Neural progenitor cell (in vitro differentiated cells): ENCODE data around the gene ADD3. TPM values are rescaled to one million over a fixed set of nuclear protein-coding genes. Genes with fewer than 3 reads are reported as not detected.
A peak's percentile ranks its signal among the peaks of the same experiment; 100 is the strongest.

Experiments
- DNase-seq: peaks from one replicate; pipeline ENCODE4 v3.0.0-alpha.2; 2016; ENCODE audit warnings: low spot score
- H2AFZ ChIP-seq: fragments of 200-600 bp; sonication (generic); replicated peaks from 2 replicates; pipeline ENCODE4 v1.6.1; 2016; ENCODE audit warnings: antibody characterized with exemption
- H3F3A ChIP-seq: fragments of 200-600 bp; sonication (generic); 2 replicates; pipeline ENCODE4 v1.6.1; 2016; ENCODE audit warnings: antibody characterized with exemption, low read depth
- H3K27ac ChIP-seq: fragments of 200-600 bp; sonication (generic); 2 replicates; pipeline ENCODE4 v1.5.1; 2016; ENCODE audit warnings: mild to moderate bottlenecking
- H3K27me3 ChIP-seq: fragments of 200-600 bp; sonication (generic); 2 replicates; pipeline ENCODE4 v1.6.1; 2016; ENCODE audit warnings: mild to moderate bottlenecking, moderate library complexity
- H3K36me3 ChIP-seq: fragments of 200-600 bp; sonication (generic); 2 replicates; pipeline ENCODE4 v1.5.1; 2016
- H3K4me1 ChIP-seq: fragments of 200-600 bp; sonication (generic); 2 replicates; pipeline ENCODE4 v1.6.1; 2016; ENCODE audit warnings: mixed run types
- H3K4me2 ChIP-seq: fragments of 200-600 bp; sonication (generic); 2 replicates; pipeline ENCODE4 v1.6.1; 2016
- H3K4me3 ChIP-seq: fragments of 200-600 bp; sonication (generic); 2 replicates; pipeline ENCODE4 v1.5.1; 2016
- H3K79me2 ChIP-seq: fragments of 200-600 bp; sonication (generic); 2 replicates; pipeline ENCODE4 v1.6.1; 2016; ENCODE audit warnings: low read depth
- H3K9ac ChIP-seq: fragments of 200-600 bp; sonication (generic); 2 replicates; pipeline ENCODE4 v1.6.1; 2016
- H3K9me3 ChIP-seq: fragments of 200-600 bp; sonication (generic); 2 replicates; pipeline ENCODE4 v1.5.1; 2016; ENCODE audit warnings: low read depth
- H4K20me1 ChIP-seq: fragments of 200-600 bp; sonication (generic); 2 replicates; pipeline ENCODE4 v1.6.1; 2016; ENCODE audit warnings: low read depth
- H3K27ac Mint-ChIP-seq: 3 replicates; pipeline ENCODE4 v1.8.0; 2021; ENCODE audit warnings: mixed read lengths
- H3K27me3 Mint-ChIP-seq: 2 replicates; pipeline ENCODE4 v1.8.0; 2022; ENCODE audit warnings: low read depth, mild to moderate bottlenecking, inconsistent platforms, moderate library complexity, mixed read lengths; ENCODE audit not compliant: insufficient read depth
- H3K36me3 Mint-ChIP-seq: 3 replicates; pipeline ENCODE4 v1.8.0; 2021; ENCODE audit warnings: mixed read lengths
- H3K4me1 Mint-ChIP-seq: 3 replicates; pipeline ENCODE4 v1.8.0; 2021; ENCODE audit warnings: mixed read lengths
- H3K4me3 Mint-ChIP-seq: 3 replicates; pipeline ENCODE4 v1.8.0; 2021; ENCODE audit warnings: mild to moderate bottlenecking, moderate library complexity, mixed read lengths
- H3K9me3 Mint-ChIP-seq: 3 replicates; pipeline ENCODE4 v1.8.0; 2020; ENCODE audit warnings: mixed read lengths
- CTCF ChIP-seq: fragments of 200-600 bp; sonication (generic); IDR thresholded peaks from 2 replicates; pipeline ENCODE4 v1.5.1; 2017; ENCODE audit warnings: antibody characterized with exemption, mild to moderate bottlenecking
- EZH2 ChIP-seq: fragments of 200-600 bp; sonication (generic); IDR thresholded peaks from 2 replicates; pipeline ENCODE4 v1.6.1; 2017; ENCODE audit warnings: antibody characterized with exemption, mild to moderate bottlenecking, moderate library complexity
- EZH2phosphoT487 ChIP-seq: fragments of 200-600 bp; sonication (generic); IDR thresholded peaks from 2 replicates; pipeline ENCODE4 v1.6.1; 2017; ENCODE audit warnings: antibody characterized with exemption
- total RNA-seq: library from RNA; depleted of rRNA; stranded (reverse); fragments of >200 nt; gene quantifications from 2 replicates; pipeline ENCODE4 v1.2.3, GENCODE V29; 2015; ENCODE audit warnings: low replicate concordance

Gene ADD3
- total RNA-seq, 1 donor from 2014 or later = 345 TPM

GRCh38 chr10:110158051-110159005, 150.5 kb downstream of the ADD3 start:
- Histone ChIP-seq H3K4me1 (peaks cover 20% of the 10 kb centered on the region), H3K36me3 (no peaks in the 10 kb centered on the region), H3K79me2 (no peaks in the 10 kb centered on the region), H3K9ac (no peak overlapping the region), H3K27ac (no peak overlapping the region), H2AFZ (peak overlapping the region; percentile 45), H3K4me3 (no peak overlapping the region), H4K20me1 (no peaks in the 10 kb centered on the region), H3F3A (peaks cover 19% of the 10 kb centered on the region), H3K4me2 (no peak overlapping the region), H3K27me3 (peaks cover 36% of the 10 kb centered on the region), H3K9me3 (no peaks in the 10 kb centered on the region)
- Mint-ChIP-seq H3K9me3 (no peaks in the 10 kb centered on the region), H3K4me1 (peaks cover 15% of the 10 kb centered on the region), H3K27ac (no peak overlapping the region), H3K27me3 (peaks cover 25% of the 10 kb centered on the region), H3K36me3 (no peaks in the 10 kb centered on the region), H3K4me3 (no peak overlapping the region)
- DNase-seq = no peak
- TF ChIP-seq EZH2 = no peak
- no peak for TF ChIP-seq CTCF
- TF ChIP-seq EZH2phosphoT487 = no peak

- no peaks in the 10 kb centered on the region for H3K79me2 ChIP-seq
- peaks cover 48% of the 10 kb centered on the region for H3K27me3 ChIP-seq
- peaks cover 22% of the 10 kb centered on the region for H3K27me3 Mint-ChIP-seq
- DNase-seq = no peak
- no peak overlapping the region for H3K4me3 ChIP-seq
- no peaks in the 10 kb centered on the region for H3K9me3 Mint-ChIP-seq
- H3K9me3 ChIP-seq = no peaks in the 10 kb centered on the region
- H2AFZ ChIP-seq = no peak overlapping the region
- H3K4me1 Mint-ChIP-seq = peaks cover 18% of the 10 kb centered on the region
- H3K4me3 Mint-ChIP-seq = no peak overlapping the region
- TF ChIP-seq CTCF (no peak), EZH2phosphoT487 (no peak), EZH2 (no peak)
- H3K27ac Mint-ChIP-seq = no peak overlapping the region
- no peak overlapping the region for H3K9ac ChIP-seq
- no peaks in the 10 kb centered on the region for H4K20me1 ChIP-seq
- H3F3A ChIP-seq = peaks cover 23% of the 10 kb centered on the region
- no peaks in the 10 kb centered on the region for H3K36me3 ChIP-seq
- H3K4me2 ChIP-seq = no peak overlapping the region
- no peak overlapping the region for H3K27ac ChIP-seq
- H3K36me3 Mint-ChIP-seq = no peaks in the 10 kb centered on the region
- peaks cover 25% of the 10 kb centered on the region for H3K4me1 ChIP-seq
Measured at GRCh38 chr10:110160081-110160480, 152.3 kb downstream of the ADD3 start.

- Mint-ChIP-seq H3K4me1 (peaks cover 18% of the 10 kb centered on the region), H3K27ac (no peak overlapping the region), H3K36me3 (no peaks in the 10 kb centered on the region), H3K9me3 (no peaks in the 10 kb centered on the region), H3K27me3 (peaks cover 22% of the 10 kb centered on the region), H3K4me3 (no peak overlapping the region)
- H3K9me3 ChIP-seq = no peaks in the 10 kb centered on the region
- H3K4me3 ChIP-seq = no peak overlapping the region
- TF ChIP-seq EZH2phosphoT487 (no peak), EZH2 (no peak), CTCF (no peak)
- no peak for DNase-seq
- no peaks in the 10 kb centered on the region for H4K20me1 ChIP-seq
- H3K79me2 ChIP-seq = no peaks in the 10 kb centered on the region
- H3K9ac ChIP-seq = no peak overlapping the region
- H3K4me2 ChIP-seq = no peak overlapping the region
- peaks cover 25% of the 10 kb centered on the region for H3K4me1 ChIP-seq
- H3K36me3 ChIP-seq = no peaks in the 10 kb centered on the region
- H3K27me3 ChIP-seq = peaks cover 53% of the 10 kb centered on the region
- H3F3A ChIP-seq = peaks cover 23% of the 10 kb centered on the region
- H2AFZ ChIP-seq = no peak overlapping the region
- H3K27ac ChIP-seq = no peak overlapping the region
Measured at GRCh38 chr10:110160522-110160921, 152.7 kb downstream of the ADD3 start.
